Ishikawa (cell line): ENCODE results near the gene HAPSTR1.

Experiments used
- CEBPB ChIP-seq: IDR thresholded peaks from 2 replicates; pipeline ENCODE4 v1.6.1; 2012
- CREB1 ChIP-seq: IDR thresholded peaks from 2 replicates; pipeline ENCODE4 v1.6.1; 2012; ENCODE audit warnings: low read depth
- EGR1 ChIP-seq: IDR thresholded peaks from 2 replicates; pipeline ENCODE4 v1.6.1; 2012
- EP300 ChIP-seq: IDR thresholded peaks from 2 replicates; pipeline ENCODE4 v1.6.1; 2012; ENCODE audit warnings: borderline replicate concordance
- FOXM1 ChIP-seq: IDR thresholded peaks from 2 replicates; pipeline ENCODE4 v1.6.1; 2012; ENCODE audit warnings: low read depth, borderline replicate concordance
- NFIC ChIP-seq: IDR thresholded peaks from 2 replicates; pipeline ENCODE4 v1.6.1; 2012
- RAD21 ChIP-seq: IDR thresholded peaks from 2 replicates; pipeline ENCODE4 v1.6.1; 2012; ENCODE audit warnings: low read depth
- TAF1 ChIP-seq: IDR thresholded peaks from 2 replicates; pipeline ENCODE4 v1.6.1; 2012; ENCODE audit warnings: low read depth, mild to moderate bottlenecking
- TCF12 ChIP-seq: IDR thresholded peaks from 2 replicates; pipeline ENCODE4 v1.6.1; 2012; ENCODE audit warnings: low read depth
- TEAD4 ChIP-seq: IDR thresholded peaks from 2 replicates; pipeline ENCODE4 v1.6.1; 2012
- YY1 ChIP-seq: IDR thresholded peaks from 2 replicates; pipeline ENCODE4 v1.6.1; 2012; ENCODE audit warnings: low read depth
- ZBTB7A ChIP-seq: IDR thresholded peaks from 2 replicates; pipeline ENCODE4 v1.6.1; 2012; ENCODE audit warnings: low read depth
- TF ChIP-seq, protein P1 (sequence below): IDR thresholded peaks from 2 replicates; pipeline ENCODE4 v1.6.1; 2012
- TF ChIP-seq, protein P2 (sequence below): IDR thresholded peaks from 2 replicates; pipeline ENCODE4 v1.6.1; 2012; ENCODE audit warnings: low read depth, mild to moderate bottlenecking
- TF ChIP-seq, protein P3 (sequence below): IDR thresholded peaks from 2 replicates; pipeline ENCODE4 v1.6.1; 2012

HAPSTR1 gene

DNA sequence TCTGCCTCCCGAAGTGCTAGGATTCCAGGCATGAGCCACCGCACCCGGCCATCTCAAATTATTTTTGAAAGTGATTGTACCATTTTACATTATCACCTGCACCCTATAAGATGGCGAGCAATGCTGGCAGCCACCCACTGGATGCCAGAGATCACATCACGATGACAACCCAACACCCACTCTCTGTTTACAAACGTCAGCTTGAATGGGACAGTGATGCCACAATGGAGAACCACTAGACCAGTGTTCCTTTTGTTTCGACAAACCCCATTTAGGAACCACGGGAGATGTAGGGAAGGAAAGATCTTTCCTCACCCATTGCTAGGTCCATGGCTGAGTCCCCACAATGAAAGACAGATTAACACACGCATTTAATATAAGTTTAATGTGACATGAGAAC lies 20.1 kb upstream of the HAPSTR1 start:
- TF ChIP-seq ZBTB7A (no peak), NFIC (no peak), FOXM1 (no peak), RAD21 (no peak), TAF1 (no peak), CEBPB (no peak), CREB1 (no peak), TCF12 (no peak), TEAD4 (no peak), EGR1 (no peak), EP300 (no peak), YY1 (no peak)
- TF ChIP-seq, protein P1, sequence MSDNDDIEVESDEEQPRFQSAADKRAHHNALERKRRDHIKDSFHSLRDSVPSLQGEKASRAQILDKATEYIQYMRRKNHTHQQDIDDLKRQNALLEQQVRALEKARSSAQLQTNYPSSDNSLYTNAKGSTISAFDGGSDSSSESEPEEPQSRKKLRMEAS: no peak
- TF ChIP-seq, protein P2, sequence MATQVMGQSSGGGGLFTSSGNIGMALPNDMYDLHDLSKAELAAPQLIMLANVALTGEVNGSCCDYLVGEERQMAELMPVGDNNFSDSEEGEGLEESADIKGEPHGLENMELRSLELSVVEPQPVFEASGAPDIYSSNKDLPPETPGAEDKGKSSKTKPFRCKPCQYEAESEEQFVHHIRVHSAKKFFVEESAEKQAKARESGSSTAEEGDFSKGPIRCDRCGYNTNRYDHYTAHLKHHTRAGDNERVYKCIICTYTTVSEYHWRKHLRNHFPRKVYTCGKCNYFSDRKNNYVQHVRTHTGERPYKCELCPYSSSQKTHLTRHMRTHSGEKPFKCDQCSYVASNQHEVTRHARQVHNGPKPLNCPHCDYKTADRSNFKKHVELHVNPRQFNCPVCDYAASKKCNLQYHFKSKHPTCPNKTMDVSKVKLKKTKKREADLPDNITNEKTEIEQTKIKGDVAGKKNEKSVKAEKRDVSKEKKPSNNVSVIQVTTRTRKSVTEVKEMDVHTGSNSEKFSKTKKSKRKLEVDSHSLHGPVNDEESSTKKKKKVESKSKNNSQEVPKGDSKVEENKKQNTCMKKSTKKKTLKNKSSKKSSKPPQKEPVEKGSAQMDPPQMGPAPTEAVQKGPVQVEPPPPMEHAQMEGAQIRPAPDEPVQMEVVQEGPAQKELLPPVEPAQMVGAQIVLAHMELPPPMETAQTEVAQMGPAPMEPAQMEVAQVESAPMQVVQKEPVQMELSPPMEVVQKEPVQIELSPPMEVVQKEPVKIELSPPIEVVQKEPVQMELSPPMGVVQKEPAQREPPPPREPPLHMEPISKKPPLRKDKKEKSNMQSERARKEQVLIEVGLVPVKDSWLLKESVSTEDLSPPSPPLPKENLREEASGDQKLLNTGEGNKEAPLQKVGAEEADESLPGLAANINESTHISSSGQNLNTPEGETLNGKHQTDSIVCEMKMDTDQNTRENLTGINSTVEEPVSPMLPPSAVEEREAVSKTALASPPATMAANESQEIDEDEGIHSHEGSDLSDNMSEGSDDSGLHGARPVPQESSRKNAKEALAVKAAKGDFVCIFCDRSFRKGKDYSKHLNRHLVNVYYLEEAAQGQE: no peak
- TF ChIP-seq, protein P3, sequence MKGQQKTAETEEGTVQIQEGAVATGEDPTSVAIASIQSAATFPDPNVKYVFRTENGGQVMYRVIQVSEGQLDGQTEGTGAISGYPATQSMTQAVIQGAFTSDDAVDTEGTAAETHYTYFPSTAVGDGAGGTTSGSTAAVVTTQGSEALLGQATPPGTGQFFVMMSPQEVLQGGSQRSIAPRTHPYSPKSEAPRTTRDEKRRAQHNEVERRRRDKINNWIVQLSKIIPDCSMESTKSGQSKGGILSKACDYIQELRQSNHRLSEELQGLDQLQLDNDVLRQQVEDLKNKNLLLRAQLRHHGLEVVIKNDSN: no peak

DNA sequence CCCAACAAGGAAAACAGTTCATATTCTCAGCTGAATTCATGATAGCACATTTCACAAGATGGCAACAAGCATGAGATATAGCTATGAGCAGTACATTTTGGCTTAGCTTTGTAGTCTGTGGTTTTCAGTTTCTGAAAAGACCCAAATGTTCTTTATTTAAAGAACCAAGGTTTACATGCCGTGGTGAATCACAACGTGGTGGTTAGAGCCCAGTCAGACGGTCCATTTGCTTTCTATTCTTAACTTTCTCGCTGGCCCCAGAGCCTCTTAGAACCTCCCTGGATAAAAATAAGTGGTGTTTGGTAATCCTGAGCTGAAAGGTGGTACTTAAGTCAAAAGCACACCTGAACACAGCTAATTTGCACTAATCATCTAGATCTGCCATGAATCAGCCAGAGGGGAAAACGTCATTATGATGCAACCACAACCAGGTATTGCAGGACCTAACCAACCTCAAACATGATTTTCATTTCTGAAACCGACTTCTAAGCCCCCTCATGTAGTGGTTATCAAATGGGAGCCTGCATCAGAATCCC lies 18.6 kb upstream of the HAPSTR1 start:
- no peak for TF ChIP-seq EGR1
- TF ChIP-seq, protein P2: no peak
- TF ChIP-seq, protein P3: no peak
- TF ChIP-seq NFIC: no peak
- no peak for TF ChIP-seq YY1
- TF ChIP-seq FOXM1: no peak
- TF ChIP-seq TEAD4: no peak
- TF ChIP-seq, protein P1: no peak
- no peak for TF ChIP-seq ZBTB7A
- TF ChIP-seq EP300: no peak
- no peak for TF ChIP-seq CREB1
- TF ChIP-seq RAD21: no peak
- TF ChIP-seq TAF1: no peak
- TF ChIP-seq TCF12: no peak
- no peak for TF ChIP-seq CEBPB

DNA sequence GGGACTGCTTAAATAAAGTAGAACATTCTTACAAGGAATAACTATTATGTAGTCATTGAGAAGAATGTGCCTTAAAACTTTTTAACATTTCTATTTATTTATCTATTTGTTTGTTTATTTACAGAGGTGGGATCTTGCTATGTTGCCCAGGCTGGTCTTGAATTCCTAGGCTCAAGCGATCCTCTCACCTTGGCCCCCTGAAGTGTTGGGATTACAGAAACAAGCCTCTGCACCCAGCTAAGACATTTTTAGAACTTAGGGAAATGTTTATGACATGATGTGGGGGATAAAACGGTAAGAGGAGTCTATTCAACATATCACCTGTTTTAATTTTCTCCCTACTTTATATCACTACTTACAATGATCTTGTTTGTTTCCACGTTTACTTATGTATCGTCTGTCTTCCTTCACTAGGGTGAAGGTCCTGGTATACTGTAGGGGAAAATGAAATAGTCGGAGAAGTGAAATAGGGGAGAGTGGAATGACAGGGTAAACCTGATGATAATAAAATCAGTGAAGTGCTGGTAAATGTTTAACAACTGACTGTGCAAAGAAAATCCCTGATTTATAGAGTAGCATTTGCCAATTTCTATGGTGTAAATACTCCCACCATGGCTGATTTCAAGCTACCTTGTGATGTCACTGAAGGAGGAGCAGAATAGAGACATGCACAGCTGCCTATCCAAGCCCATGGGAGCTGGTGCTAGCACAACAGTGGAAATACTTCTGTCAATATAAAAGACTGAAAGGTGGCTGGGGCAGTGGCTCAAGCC lies 16.0 kb upstream of the HAPSTR1 start:
- TF ChIP-seq FOXM1 (no peak), CEBPB (no peak), TCF12 (no peak), EGR1 (no peak), TEAD4 (no peak), NFIC (no peak)
- TF ChIP-seq, protein P1: no peak
- TF ChIP-seq, protein P2: no peak

DNA sequence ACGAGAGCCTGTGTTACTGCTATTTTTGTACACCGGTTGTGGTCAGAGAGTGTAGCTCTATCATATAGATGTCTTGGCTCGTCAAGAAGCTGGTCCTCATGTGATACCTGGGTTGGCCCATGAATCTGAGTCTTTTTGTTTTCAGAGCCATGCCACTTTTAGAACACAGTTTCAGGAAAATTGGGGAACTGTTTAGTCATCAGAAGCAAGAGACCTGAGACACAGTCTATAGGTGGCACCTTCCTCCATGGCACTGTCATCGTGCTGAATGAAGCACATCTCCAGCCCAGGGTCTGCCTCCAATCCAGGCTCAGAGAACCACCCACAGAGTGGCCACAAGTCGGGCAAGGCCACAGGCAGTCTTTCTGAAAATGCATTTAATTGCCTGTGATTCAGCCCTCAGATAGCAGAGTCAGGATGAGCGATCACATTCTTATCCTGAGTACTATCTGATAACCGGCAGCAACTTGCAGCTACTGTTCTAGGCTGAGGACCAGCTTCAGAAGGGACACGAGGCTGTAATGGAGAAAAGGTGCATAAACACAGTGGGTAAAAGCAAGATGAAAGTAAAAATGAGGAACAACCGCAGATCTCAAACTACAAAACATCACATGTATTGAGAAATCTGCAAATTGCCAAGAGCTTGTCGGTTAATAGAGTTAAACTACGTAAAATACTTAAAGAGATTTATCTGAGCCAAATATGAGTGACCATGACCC lies 14.2 kb upstream of the HAPSTR1 start:
- TF ChIP-seq, protein P1: no peak
